WTC11 (cell line): ENCODE measurements around the gene TIAM2. TPM values are rescaled to one million over a fixed set of nuclear protein-coding genes. Genes with fewer than 3 reads are reported as not detected.

Experiments used
- ATAC-seq: fragments of 200-7000 bp; cut with Tn5 transposase; 2 replicates; pipeline ENCODE4 v1.10.0; 2021; ENCODE audit warnings: mild to moderate bottlenecking, moderate library complexity
- CTCF ChIA-PET: fragments of 300-600 bp; sonication (Branson Sonifier 250); formaldehyde crosslinking; loops from one replicate; lab custom pipeline; 2021; ENCODE audit warnings: antibody characterized with exemption; lab: Charles Lee
- POLR2A ChIA-PET: fragments of 350-600 bp; sonication (Branson Sonifier 250); formaldehyde crosslinking; loops from one replicate; lab custom pipeline; 2021; ENCODE audit warnings: antibody characterized with exemption; lab: Charles Lee
- DNase-seq: peaks from one replicate; pipeline ENCODE4 v3.0.0; 2021; ENCODE audit warnings: low spot score
- H3K27ac Mint-ChIP-seq: 2 replicates; pipeline ENCODE4 v1.8.0; 2021; ENCODE audit warnings: mixed read lengths
- H3K27me3 Mint-ChIP-seq: 2 replicates; pipeline ENCODE4 v1.8.0; 2021; ENCODE audit warnings: low read depth, mild to moderate bottlenecking, moderate library complexity, mixed read lengths
- H3K36me3 Mint-ChIP-seq: 2 replicates; pipeline ENCODE4 v1.8.0; 2021; ENCODE audit warnings: mixed read lengths
- H3K4me1 Mint-ChIP-seq: 2 replicates; pipeline ENCODE4 v1.8.0; 2022; ENCODE audit warnings: mixed read lengths
- H3K4me3 Mint-ChIP-seq: 2 replicates; pipeline ENCODE4 v1.8.0; 2021; ENCODE audit warnings: mild to moderate bottlenecking, moderate library complexity, mixed read lengths
- H3K9me3 Mint-ChIP-seq: 2 replicates; pipeline ENCODE4 v1.8.0; 2021; ENCODE audit warnings: mixed read lengths
- FOXJ3 ChIP-seq: sonication (generic); formaldehyde crosslinking; IDR thresholded peaks from 2 replicates; pipeline ENCODE4 v1.9.0; 2021; ENCODE audit warnings: missing genetic modification reagents, mild to moderate bottlenecking, borderline replicate concordance
- JAZF1 ChIP-seq: fragments of 250-450 bp; sonication (Bioruptor Pico); IDR thresholded peaks from 2 replicates; pipeline ENCODE4 v1.9.0; 2021; ENCODE audit warnings: moderate library complexity, mild to moderate bottlenecking, inconsistent platforms
- MXD4 ChIP-seq: fragments of 250-450 bp; sonication (Bioruptor Pico); IDR thresholded peaks from 2 replicates; pipeline ENCODE4 v1.8.0; 2021; ENCODE audit warnings: mild to moderate bottlenecking, moderate library complexity, borderline replicate concordance
- MYBL2 ChIP-seq: sonication (generic); formaldehyde crosslinking; IDR thresholded peaks from 2 replicates; pipeline ENCODE4 v1.8.1; 2023; ENCODE audit warnings: mild to moderate bottlenecking, moderate library complexity, missing genetic modification reagents
- NFYB ChIP-seq: sonication (generic); formaldehyde crosslinking; conservative IDR thresholded peaks from 2 replicates; pipeline ENCODE4 v1.8.0; 2022; ENCODE audit warnings: low read depth, missing genetic modification reagents
- NR1H2 ChIP-seq: sonication (generic); formaldehyde crosslinking; IDR thresholded peaks from 2 replicates; pipeline ENCODE4 v1.9.0; 2021; ENCODE audit warnings: mild to moderate bottlenecking, moderate library complexity, missing genetic modification reagents
- OVOL2 ChIP-seq: fragments of 250-450 bp; sonication (Bioruptor Pico); IDR thresholded peaks from 2 replicates; pipeline ENCODE4 v1.9.0; 2021; ENCODE audit warnings: mild to moderate bottlenecking, borderline replicate concordance
- RORB ChIP-seq: fragments of 250-450 bp; sonication (Bioruptor Pico); IDR thresholded peaks from 2 replicates; pipeline ENCODE4 v1.9.0; 2021; ENCODE audit warnings: mild to moderate bottlenecking
- ZNF219 ChIP-seq: sonication (generic); formaldehyde crosslinking; IDR thresholded peaks from 2 replicates; pipeline ENCODE4 v1.8.0; 2023; ENCODE audit warnings: missing genetic modification reagents, mild to moderate bottlenecking, borderline replicate concordance
- ZNF263 ChIP-seq: sonication (generic); formaldehyde crosslinking; IDR thresholded peaks from 2 replicates; pipeline ENCODE4 v1.8.1; 2022; ENCODE audit warnings: low read depth, mild to moderate bottlenecking, moderate library complexity, missing genetic modification reagents
- ZNF317 ChIP-seq: sonication (generic); formaldehyde crosslinking; IDR thresholded peaks from 2 replicates; pipeline ENCODE4 v1.8.1; 2023; ENCODE audit warnings: low read depth, mild to moderate bottlenecking, moderate library complexity, missing genetic modification reagents, borderline replicate concordance
- ZNF423 ChIP-seq: fragments of 250-450 bp; sonication (Bioruptor Pico); IDR thresholded peaks from 2 replicates; pipeline ENCODE4 v2.1.2; 2022; ENCODE audit warnings: mild to moderate bottlenecking, moderate library complexity
- total RNA-seq: library from RNA; stranded (reverse); gene quantifications from 3 replicates; pipeline ENCODE4 v1.2.3, GENCODE V29; 2021
- TF ChIP-seq, protein P1 (sequence below): fragments of 250-450 bp; sonication (Bioruptor Pico); IDR thresholded peaks from 2 replicates; pipeline ENCODE4 v2.1.2; 2022; ENCODE audit warnings: mild to moderate bottlenecking, moderate library complexity
- TF ChIP-seq, protein P2 (sequence below): sonication (generic); formaldehyde crosslinking; IDR thresholded peaks from 2 replicates; pipeline ENCODE4 v1.8.0; 2022; ENCODE audit warnings: missing genetic modification reagents
- TF ChIP-seq, protein P3 (sequence below): sonication (generic); formaldehyde crosslinking; IDR thresholded peaks from 2 replicates; pipeline ENCODE4 v1.8.0; 2022; ENCODE audit warnings: mild to moderate bottlenecking, missing genetic modification reagents
- TF ChIP-seq, protein P4 (sequence below): fragments of 200-600 bp; IDR thresholded peaks from 2 replicates; pipeline ENCODE4 v1.8.0; 2022; ENCODE audit warnings: antibody characterized with exemption
- TF ChIP-seq, protein P5 (sequence below): sonication (generic); formaldehyde crosslinking; IDR thresholded peaks from 2 replicates; pipeline ENCODE4 v1.8.1; 2022; ENCODE audit warnings: low read depth, missing genetic modification reagents, borderline replicate concordance
- TF ChIP-seq, protein P6 (sequence below): fragments of 250-450 bp; sonication (Bioruptor Pico); IDR thresholded peaks from 2 replicates; pipeline ENCODE4 v1.8.0; 2021; ENCODE audit warnings: mild to moderate bottlenecking
- TF ChIP-seq, protein P7 (sequence below): sonication (generic); formaldehyde crosslinking; IDR thresholded peaks from 2 replicates; pipeline ENCODE4 v1.8.1; 2023; ENCODE audit warnings: mild to moderate bottlenecking, missing genetic modification reagents, moderate library complexity

The TIAM2 gene
- total RNA-seq, 1 experiment from 2014 or later: 15.1 TPM

DNA sequence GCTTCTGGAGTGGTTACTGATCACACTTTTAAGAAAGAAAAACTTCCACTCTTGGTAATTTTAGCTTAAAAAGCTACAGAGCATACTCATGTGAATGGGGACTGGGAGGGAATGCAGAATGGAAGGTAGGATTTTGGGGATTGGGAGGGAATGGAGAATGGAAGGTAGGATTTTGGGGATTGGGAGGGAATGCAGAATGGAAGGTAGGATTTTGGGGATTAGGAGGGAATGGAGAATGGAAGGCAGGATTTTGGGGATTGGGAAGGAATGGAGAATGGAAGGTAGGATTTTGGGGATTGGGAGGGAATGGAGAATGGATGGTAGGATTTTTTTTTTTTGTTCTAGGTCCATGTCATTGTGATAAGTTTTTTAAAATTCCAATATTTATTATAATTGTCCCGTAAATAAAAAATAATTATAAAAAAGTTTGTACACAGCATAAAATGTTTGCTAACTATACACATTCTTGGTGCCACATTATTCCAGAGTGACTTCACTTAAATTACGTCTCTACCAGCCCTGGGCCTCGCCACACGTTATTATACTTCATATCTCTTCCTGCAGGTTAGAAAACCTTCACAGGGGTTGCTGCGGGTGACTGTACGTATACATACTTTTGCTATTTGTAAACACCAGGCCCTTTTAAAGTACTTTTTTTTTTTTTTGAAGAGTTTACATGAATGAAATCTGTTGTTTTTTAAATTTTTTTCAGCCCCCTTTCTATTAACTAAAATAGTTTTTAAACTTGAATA is 127.3 kb downstream of the TIAM2 start:
- Mint-ChIP-seq H3K27ac (peak overlapping the region; percentile 96), H3K4me1 (peaks cover 66% of the 10 kb centered on the region), H3K27me3 (peaks cover 4% of the 10 kb centered on the region; the same call in 1 of the 2 replicates), H3K9me3 (peaks cover 3% of the 10 kb centered on the region; the same call in 1 of the 2 replicates), H3K36me3 (peaks cover 5% of the 10 kb centered on the region; the same call in 1 of the 2 replicates), H3K4me3 (peak overlapping the region; percentile 50)
- no peak for ATAC-seq
- POLR2A ChIA-PET: no interaction called here
- CTCF ChIA-PET: interaction anchor here (0.8 to 1.4 kb wide), 3 partner anchors 27 to 148 kb away, joined by 3 to 4 read pairs (median 4); no protein-coding TSS in a partner anchor
- DNase-seq: no peak
- TF ChIP-seq, protein P1, sequence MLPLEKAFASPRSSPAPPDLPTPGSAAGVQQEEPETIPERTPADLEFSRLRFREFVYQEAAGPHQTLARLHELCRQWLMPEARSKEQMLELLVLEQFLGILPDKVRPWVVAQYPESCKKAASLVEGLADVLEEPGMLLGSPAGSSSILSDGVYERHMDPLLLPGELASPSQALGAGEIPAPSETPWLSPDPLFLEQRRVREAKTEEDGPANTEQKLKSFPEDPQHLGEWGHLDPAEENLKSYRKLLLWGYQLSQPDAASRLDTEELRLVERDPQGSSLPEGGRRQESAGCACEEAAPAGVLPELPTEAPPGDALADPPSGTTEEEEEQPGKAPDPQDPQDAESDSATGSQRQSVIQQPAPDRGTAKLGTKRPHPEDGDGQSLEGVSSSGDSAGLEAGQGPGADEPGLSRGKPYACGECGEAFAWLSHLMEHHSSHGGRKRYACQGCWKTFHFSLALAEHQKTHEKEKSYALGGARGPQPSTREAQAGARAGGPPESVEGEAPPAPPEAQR: no peak
- TF ChIP-seq, protein P2, sequence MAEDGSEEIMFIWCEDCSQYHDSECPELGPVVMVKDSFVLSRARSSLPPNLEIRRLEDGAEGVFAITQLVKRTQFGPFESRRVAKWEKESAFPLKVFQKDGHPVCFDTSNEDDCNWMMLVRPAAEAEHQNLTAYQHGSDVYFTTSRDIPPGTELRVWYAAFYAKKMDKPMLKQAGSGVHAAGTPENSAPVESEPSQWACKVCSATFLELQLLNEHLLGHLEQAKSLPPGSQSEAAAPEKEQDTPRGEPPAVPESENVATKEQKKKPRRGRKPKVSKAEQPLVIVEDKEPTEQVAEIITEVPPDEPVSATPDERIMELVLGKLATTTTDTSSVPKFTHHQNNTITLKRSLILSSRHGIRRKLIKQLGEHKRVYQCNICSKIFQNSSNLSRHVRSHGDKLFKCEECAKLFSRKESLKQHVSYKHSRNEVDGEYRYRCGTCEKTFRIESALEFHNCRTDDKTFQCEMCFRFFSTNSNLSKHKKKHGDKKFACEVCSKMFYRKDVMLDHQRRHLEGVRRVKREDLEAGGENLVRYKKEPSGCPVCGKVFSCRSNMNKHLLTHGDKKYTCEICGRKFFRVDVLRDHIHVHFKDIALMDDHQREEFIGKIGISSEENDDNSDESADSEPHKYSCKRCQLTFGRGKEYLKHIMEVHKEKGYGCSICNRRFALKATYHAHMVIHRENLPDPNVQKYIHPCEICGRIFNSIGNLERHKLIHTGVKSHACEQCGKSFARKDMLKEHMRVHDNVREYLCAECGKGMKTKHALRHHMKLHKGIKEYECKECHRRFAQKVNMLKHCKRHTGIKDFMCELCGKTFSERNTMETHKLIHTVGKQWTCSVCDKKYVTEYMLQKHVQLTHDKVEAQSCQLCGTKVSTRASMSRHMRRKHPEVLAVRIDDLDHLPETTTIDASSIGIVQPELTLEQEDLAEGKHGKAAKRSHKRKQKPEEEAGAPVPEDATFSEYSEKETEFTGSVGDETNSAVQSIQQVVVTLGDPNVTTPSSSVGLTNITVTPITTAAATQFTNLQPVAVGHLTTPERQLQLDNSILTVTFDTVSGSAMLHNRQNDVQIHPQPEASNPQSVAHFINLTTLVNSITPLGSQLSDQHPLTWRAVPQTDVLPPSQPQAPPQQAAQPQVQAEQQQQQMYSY (CRISPR knock-in tag): peak; percentile 47; the same call in 1 of the 2 replicates

DNA sequence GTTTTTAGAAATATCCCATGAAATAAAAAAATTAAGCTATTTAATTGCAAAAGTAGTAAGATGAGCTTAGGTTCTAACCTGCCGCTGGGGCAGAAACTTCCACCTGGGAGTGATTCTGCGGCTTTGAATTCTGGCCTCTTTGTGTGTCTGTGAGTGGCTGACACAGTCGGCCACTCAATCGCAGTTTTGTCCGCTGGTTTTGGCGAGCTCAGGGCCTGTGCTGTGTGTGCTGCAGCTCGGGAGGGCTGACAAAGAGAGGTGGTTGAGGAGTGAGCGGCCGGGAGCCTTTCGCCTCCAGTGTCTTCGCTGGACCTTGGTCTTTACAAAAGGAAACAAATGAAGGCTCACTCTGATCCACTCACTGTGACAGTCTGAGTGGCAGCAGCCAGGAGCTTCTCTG is 128.4 kb downstream of the TIAM2 start:
- peaks cover 59% of the 10 kb centered on the region for H3K4me1 Mint-ChIP-seq
- ATAC-seq (no peak), DNase-seq (no peak)
- peaks cover 4% of the 10 kb centered on the region; the same call in 1 of the 2 replicates for H3K27me3 Mint-ChIP-seq
- POLR2A ChIA-PET: interaction anchor here (1.1 kb wide), 1 partner anchor 16 kb away, joined by 3 read pairs; no protein-coding TSS in a partner anchor
- peaks cover 3% of the 10 kb centered on the region; the same call in 1 of the 2 replicates for H3K9me3 Mint-ChIP-seq
- peaks cover 5% of the 10 kb centered on the region; the same call in 1 of the 2 replicates for H3K36me3 Mint-ChIP-seq
- H3K4me3 Mint-ChIP-seq: no peak overlapping the region
- CTCF ChIA-PET: interaction anchor here (0.8 to 2.6 kb wide), 4 partner anchors 29 to 255 kb away, joined by 4 to 15 read pairs (median 4); no protein-coding TSS in a partner anchor
- TF ChIP-seq FOXJ3: no peak
- no peak for TF ChIP-seq OVOL2 (CRISPR knock-in tag)
- no peak for TF ChIP-seq ZNF263 (CRISPR knock-in tag)
- no peak for TF ChIP-seq RORB (CRISPR knock-in tag)
- TF ChIP-seq, protein P3, sequence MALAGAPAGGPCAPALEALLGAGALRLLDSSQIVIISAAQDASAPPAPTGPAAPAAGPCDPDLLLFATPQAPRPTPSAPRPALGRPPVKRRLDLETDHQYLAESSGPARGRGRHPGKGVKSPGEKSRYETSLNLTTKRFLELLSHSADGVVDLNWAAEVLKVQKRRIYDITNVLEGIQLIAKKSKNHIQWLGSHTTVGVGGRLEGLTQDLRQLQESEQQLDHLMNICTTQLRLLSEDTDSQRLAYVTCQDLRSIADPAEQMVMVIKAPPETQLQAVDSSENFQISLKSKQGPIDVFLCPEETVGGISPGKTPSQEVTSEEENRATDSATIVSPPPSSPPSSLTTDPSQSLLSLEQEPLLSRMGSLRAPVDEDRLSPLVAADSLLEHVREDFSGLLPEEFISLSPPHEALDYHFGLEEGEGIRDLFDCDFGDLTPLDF (CRISPR knock-in tag): no peak
- TF ChIP-seq, protein P4, sequence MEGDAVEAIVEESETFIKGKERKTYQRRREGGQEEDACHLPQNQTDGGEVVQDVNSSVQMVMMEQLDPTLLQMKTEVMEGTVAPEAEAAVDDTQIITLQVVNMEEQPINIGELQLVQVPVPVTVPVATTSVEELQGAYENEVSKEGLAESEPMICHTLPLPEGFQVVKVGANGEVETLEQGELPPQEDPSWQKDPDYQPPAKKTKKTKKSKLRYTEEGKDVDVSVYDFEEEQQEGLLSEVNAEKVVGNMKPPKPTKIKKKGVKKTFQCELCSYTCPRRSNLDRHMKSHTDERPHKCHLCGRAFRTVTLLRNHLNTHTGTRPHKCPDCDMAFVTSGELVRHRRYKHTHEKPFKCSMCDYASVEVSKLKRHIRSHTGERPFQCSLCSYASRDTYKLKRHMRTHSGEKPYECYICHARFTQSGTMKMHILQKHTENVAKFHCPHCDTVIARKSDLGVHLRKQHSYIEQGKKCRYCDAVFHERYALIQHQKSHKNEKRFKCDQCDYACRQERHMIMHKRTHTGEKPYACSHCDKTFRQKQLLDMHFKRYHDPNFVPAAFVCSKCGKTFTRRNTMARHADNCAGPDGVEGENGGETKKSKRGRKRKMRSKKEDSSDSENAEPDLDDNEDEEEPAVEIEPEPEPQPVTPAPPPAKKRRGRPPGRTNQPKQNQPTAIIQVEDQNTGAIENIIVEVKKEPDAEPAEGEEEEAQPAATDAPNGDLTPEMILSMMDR: no peak
- no peak for TF ChIP-seq MXD4
- TF ChIP-seq MYBL2: no peak
- TF ChIP-seq NFYB (CRISPR knock-in tag): no peak
- no peak for TF ChIP-seq NR1H2
- TF ChIP-seq JAZF1 (CRISPR knock-in tag): no peak
- TF ChIP-seq, protein P5, sequence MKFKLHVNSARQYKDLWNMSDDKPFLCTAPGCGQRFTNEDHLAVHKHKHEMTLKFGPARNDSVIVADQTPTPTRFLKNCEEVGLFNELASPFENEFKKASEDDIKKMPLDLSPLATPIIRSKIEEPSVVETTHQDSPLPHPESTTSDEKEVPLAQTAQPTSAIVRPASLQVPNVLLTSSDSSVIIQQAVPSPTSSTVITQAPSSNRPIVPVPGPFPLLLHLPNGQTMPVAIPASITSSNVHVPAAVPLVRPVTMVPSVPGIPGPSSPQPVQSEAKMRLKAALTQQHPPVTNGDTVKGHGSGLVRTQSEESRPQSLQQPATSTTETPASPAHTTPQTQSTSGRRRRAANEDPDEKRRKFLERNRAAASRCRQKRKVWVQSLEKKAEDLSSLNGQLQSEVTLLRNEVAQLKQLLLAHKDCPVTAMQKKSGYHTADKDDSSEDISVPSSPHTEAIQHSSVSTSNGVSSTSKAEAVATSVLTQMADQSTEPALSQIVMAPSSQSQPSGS: no peak
- no peak for TF ChIP-seq ZNF219 (CRISPR knock-in tag)
- TF ChIP-seq ZNF317 (CRISPR knock-in tag): no peak
- no peak for TF ChIP-seq ZNF423 (CRISPR knock-in tag)
- TF ChIP-seq, protein P6, sequence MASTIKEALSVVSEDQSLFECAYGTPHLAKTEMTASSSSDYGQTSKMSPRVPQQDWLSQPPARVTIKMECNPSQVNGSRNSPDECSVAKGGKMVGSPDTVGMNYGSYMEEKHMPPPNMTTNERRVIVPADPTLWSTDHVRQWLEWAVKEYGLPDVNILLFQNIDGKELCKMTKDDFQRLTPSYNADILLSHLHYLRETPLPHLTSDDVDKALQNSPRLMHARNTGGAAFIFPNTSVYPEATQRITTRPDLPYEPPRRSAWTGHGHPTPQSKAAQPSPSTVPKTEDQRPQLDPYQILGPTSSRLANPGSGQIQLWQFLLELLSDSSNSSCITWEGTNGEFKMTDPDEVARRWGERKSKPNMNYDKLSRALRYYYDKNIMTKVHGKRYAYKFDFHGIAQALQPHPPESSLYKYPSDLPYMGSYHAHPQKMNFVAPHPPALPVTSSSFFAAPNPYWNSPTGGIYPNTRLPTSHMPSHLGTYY (CRISPR knock-in tag): no peak
- TF ChIP-seq, protein P7, sequence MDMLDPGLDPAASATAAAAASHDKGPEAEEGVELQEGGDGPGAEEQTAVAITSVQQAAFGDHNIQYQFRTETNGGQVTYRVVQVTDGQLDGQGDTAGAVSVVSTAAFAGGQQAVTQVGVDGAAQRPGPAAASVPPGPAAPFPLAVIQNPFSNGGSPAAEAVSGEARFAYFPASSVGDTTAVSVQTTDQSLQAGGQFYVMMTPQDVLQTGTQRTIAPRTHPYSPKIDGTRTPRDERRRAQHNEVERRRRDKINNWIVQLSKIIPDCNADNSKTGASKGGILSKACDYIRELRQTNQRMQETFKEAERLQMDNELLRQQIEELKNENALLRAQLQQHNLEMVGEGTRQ (CRISPR knock-in tag): no peak
- peak overlapping the region; percentile 92 for H3K27ac Mint-ChIP-seq
